Thyroid gland (tissue), 4 donors: Measurements from ENCODE around the gene NXN.

Experiments
- CTCF ChIP-seq, 6 experiments: fragments of 200-600 bp in 3 of 6; fragments of 450-650 bp in 3 of 6; sonication (generic) in 3 of 6; IDR thresholded peaks; one replicate each; pipeline ENCODE4 v1.5.1; 2016 to 2019; ENCODE audit warnings: antibody characterized with exemption in 6 of 6, mild to moderate bottlenecking in 2 of 6, inconsistent platforms in 1 of 6, moderate library complexity in 1 of 6
- POLR2A ChIP-seq, 2 donors: fragments of 450-650 bp; IDR thresholded peaks; one replicate each; pipeline ENCODE4 v1.6.1; 2017; ENCODE audit warnings: antibody characterized with exemption in 2 of 2, mild to moderate bottlenecking in 2 of 2, moderate library complexity in 1 of 2

GRCh38 chr17:824378-824777 lies 155.2 kb downstream of the NXN start:
- no peak for TF ChIP-seq CTCF (IDR thresholded peaks at IDR 0.05)
- TF ChIP-seq POLR2A (IDR thresholded peaks at IDR 0.05), result no peak
